Liver (tissue), 9 donors: ENCODE data around the gene BCLAF1. TPM values are rescaled to one million over a fixed set of nuclear protein-coding genes. Genes with fewer than 3 reads are reported as not detected.
"Not testable (repeated sequence)": the region's sequence is repeated elsewhere in the genome, so short reads cannot be mapped to it uniquely, and the experiment has no call there.

Source experiments
- DNase-seq: peaks from one replicate; pipeline ENCODE4 v3.0.0-alpha.2; 2017; ENCODE audit warnings: low spot score
- H3K27ac ChIP-seq, 2 donors: one replicate each; pipeline ENCODE4 v1.7.0; 2013; ENCODE audit warnings: inconsistent platforms in 2 of 2, low read length in 2 of 2, control low read depth in 1 of 2, low read depth in 1 of 2, mild to moderate bottlenecking in 1 of 2
- H3K27me3 ChIP-seq, 4 donors: one replicate each; pipeline versions ENCODE4 v1.6.1 to v1.7.0; 2013; ENCODE audit warnings: low read length in 3 of 4, inconsistent platforms in 1 of 4, mild to moderate bottlenecking in 1 of 4, moderate library complexity in 1 of 4; ENCODE audit not compliant: control insufficient read depth in 4 of 4, insufficient read depth in 4 of 4
- H3K36me3 ChIP-seq, 4 donors: one replicate each; pipeline versions ENCODE4 v1.6.1 to v1.7.0; 2013; ENCODE audit warnings: low read length in 3 of 4, mild to moderate bottlenecking in 3 of 4, low read depth in 1 of 4, moderate library complexity in 1 of 4; ENCODE audit not compliant: control insufficient read depth in 4 of 4, insufficient read depth in 3 of 4
- H3K4me1 ChIP-seq, 4 donors: one replicate each; pipeline versions ENCODE4 v1.6.1 to v1.7.0; 2013; ENCODE audit warnings: low read length in 3 of 4, mild to moderate bottlenecking in 3 of 4, moderate library complexity in 1 of 4; ENCODE audit not compliant: control insufficient read depth in 4 of 4, insufficient read depth in 4 of 4
- H3K4me3 ChIP-seq, 3 donors: one replicate each; pipeline versions ENCODE4 v1.6.1 to v1.7.0; 2013; ENCODE audit warnings: low read length in 3 of 3, control low read depth in 1 of 3, low read depth in 1 of 3, mild to moderate bottlenecking in 1 of 3
- H3K9ac ChIP-seq, 2 donors: one replicate each; pipeline ENCODE4 v1.7.0; 2013; ENCODE audit warnings: low read length in 2 of 2, mild to moderate bottlenecking in 2 of 2, moderate library complexity in 2 of 2, control low read depth in 1 of 2, low read depth in 1 of 2
- H3K9me3 ChIP-seq, 4 donors: one replicate each; pipeline versions ENCODE4 v1.6.1 to v1.7.0; 2013; ENCODE audit warnings: low read length in 3 of 4; ENCODE audit not compliant: control insufficient read depth in 4 of 4
- ATF3 ChIP-seq: IDR thresholded peaks from 2 replicates; pipeline ENCODE4 v1.6.1; 2016; ENCODE audit warnings: antibody characterized with exemption
- CTCF ChIP-seq: fragments of 150-350 bp; IDR thresholded peaks from 2 replicates; pipeline ENCODE4 v1.5.1; 2017; ENCODE audit warnings: improper control_type of control experiment, low read depth, low read length; ENCODE audit not compliant: missing input control
- EGR1 ChIP-seq, 2 donors: IDR thresholded peaks; 2 replicates each; pipeline ENCODE4 v1.6.1; 2016 to 2018; ENCODE audit warnings: antibody characterized with exemption in 2 of 2, low read depth in 2 of 2
- FOXA1 ChIP-seq: IDR thresholded peaks from 2 replicates; pipeline ENCODE4 v1.6.1; 2016; ENCODE audit warnings: antibody characterized with exemption
- FOXA2 ChIP-seq: IDR thresholded peaks from 2 replicates; pipeline ENCODE4 v1.6.1; 2016; ENCODE audit warnings: antibody characterized with exemption
- GABPA ChIP-seq, 2 donors: IDR thresholded peaks in 1 of 2; conservative IDR thresholded peaks in 1 of 2; 2 replicates each; pipeline ENCODE4 v1.6.1; 2016; ENCODE audit warnings: antibody characterized with exemption in 2 of 2, mild to moderate bottlenecking in 1 of 2, moderate library complexity in 1 of 2
- HNF4A ChIP-seq, 2 donors: conservative IDR thresholded peaks; 2 replicates each; pipeline ENCODE4 v1.6.1; 2016; ENCODE audit warnings: antibody characterized with exemption in 2 of 2, mild to moderate bottlenecking in 2 of 2
- HNF4G ChIP-seq: IDR thresholded peaks from 2 replicates; pipeline ENCODE4 v1.6.1; 2016; ENCODE audit warnings: antibody characterized with exemption
- JUND ChIP-seq, 2 donors: IDR thresholded peaks; 2 replicates each; pipeline ENCODE4 v1.6.1; 2016; ENCODE audit warnings: antibody characterized with exemption in 2 of 2
- MAX ChIP-seq: IDR thresholded peaks from 2 replicates; pipeline ENCODE4 v1.6.1; 2016; ENCODE audit warnings: antibody characterized with exemption
- NR2F2 ChIP-seq: IDR thresholded peaks from 2 replicates; pipeline ENCODE4 v1.6.1; 2016; ENCODE audit warnings: antibody characterized with exemption
- RAD21 ChIP-seq, 2 donors: IDR thresholded peaks; 2 replicates each; pipeline ENCODE4 v1.6.1; 2016; ENCODE audit warnings: antibody characterized with exemption in 2 of 2, mild to moderate bottlenecking in 2 of 2
- RXRA ChIP-seq, 2 donors: IDR thresholded peaks; 2 replicates each; pipeline ENCODE4 v1.6.1; 2017 to 2018; ENCODE audit warnings: antibody characterized with exemption in 2 of 2, mild to moderate bottlenecking in 1 of 2
- SP1 ChIP-seq: IDR thresholded peaks from 2 replicates; pipeline ENCODE4 v1.6.1; 2018; ENCODE audit warnings: antibody characterized with exemption, mild to moderate bottlenecking
- YY1 ChIP-seq: IDR thresholded peaks from 2 replicates; pipeline ENCODE4 v1.6.1; 2016; ENCODE audit warnings: antibody characterized with exemption, mild to moderate bottlenecking
- ZBTB33 ChIP-seq: IDR thresholded peaks from 2 replicates; pipeline ENCODE4 v1.6.1; 2016; ENCODE audit warnings: antibody characterized with exemption
- WGBS: extraction: QIAGEN DNeasy Blood & Tissue Kit; methylation state at CpG from one replicate; pipeline ENCODE4 v1.1.7; 2013; 5-methylcytosine and 5-hydroxymethylcytosine counted together
- polyA plus RNA-seq, 2 donors: library from polyadenylated mRNA; stranded (reverse) in 1 of 2; unstranded in 1 of 2; fragments of 200-250 nt in 1 of 2; fragments of >200 nt in 1 of 2; fragmentation: Nextera tagmentation in 1 of 2; extraction: Ambion mirVana in 1 of 2; gene quantifications; one replicate each; pipeline versions ENCODE4 v1.2.1 to v1.2.3, GENCODE V29; 2013 to 2015
- total RNA-seq, 2 donors: library from RNA; depleted of rRNA; stranded (reverse); fragments of >200 nt; gene quantifications; one replicate each; pipeline ENCODE4 v1.2.3, GENCODE V29; 2014
- donor health status: healthy.
- donor health status: healthy.
- donor health status: healthy.
- donor health status: healthy.
- donor health status: healthy.

Gene BCLAF1
- total and polyA plus RNA-seq, 4 donors, result 11.7 to 60.5 (median 38.0) TPM

GRCh38 chr6:136225496-136225895 is 64.2 kb downstream of the BCLAF1 start:
- no peak overlapping the region for H3K9ac ChIP-seq
- no peaks in the 10 kb centered on the region for H3K27me3 ChIP-seq
- no peak for DNase-seq
- H3K4me1 ChIP-seq, result peaks cover 3 to 15% (median 7%) of the 10 kb centered on the region in 4 donors
- TF ChIP-seq JUND (IDR thresholded peaks at IDR 0.05), result no peak
- no peak for TF ChIP-seq MAX
- TF ChIP-seq ATF3, result no peak
- H3K4me3 ChIP-seq, result peak overlapping the region in 1 of 3 donors; percentile 54
- WGBS, result 65% methylated on average over 5 of the region's 5 CpGs
- peak overlapping the region; percentile 1 to 91 for H3K27ac ChIP-seq
- no peaks in the 10 kb centered on the region for H3K9me3 ChIP-seq
- no peaks in the 10 kb centered on the region for H3K36me3 ChIP-seq

- H3K9ac ChIP-seq, H3K9me3 ChIP-seq, H3K4me3 ChIP-seq, DNase-seq, H3K27me3 ChIP-seq, H3K27ac ChIP-seq, H3K36me3 ChIP-seq: not testable (repeated sequence)
- peaks cover 3 to 15% (median 7%) of the 10 kb centered on the region in 4 donors for H3K4me1 ChIP-seq
- WGBS, result 85% methylated on average over 4 of the region's 4 CpGs
Observed at GRCh38 chr6:136224974-136225373, 64.7 kb downstream of the BCLAF1 start.

- TF ChIP-seq HNF4A (conservative IDR thresholded peaks at IDR 0.05) (no peak), FOXA1 (no peak), GABPA (IDR thresholded peaks at IDR 0.05 in 1 of 2, conservative IDR thresholded peaks at IDR 0.05 in 1 of 2) (no peak), ZBTB33 (no peak), NR2F2 (no peak), ATF3 (no peak), MAX (no peak), JUND (IDR thresholded peaks at IDR 0.05) (no peak), RXRA (IDR thresholded peaks at IDR 0.05) (no peak), HNF4G (no peak), FOXA2 (no peak), YY1 (no peak), SP1 (no peak), EGR1 (IDR thresholded peaks at IDR 0.05; ENCODE audit: low read depth in 2 of 2) (no peak), RAD21 (IDR thresholded peaks at IDR 0.05) (no peak), CTCF (no peak)
- Histone ChIP-seq H3K4me3 (no peak overlapping the region), H3K36me3 (no peaks in the 10 kb centered on the region), H3K27ac (no peak overlapping the region), H3K9ac (no peak overlapping the region), H3K4me1 (no peaks in the 10 kb centered on the region), H3K9me3 (no peaks in the 10 kb centered on the region), H3K27me3 (no peaks in the 10 kb centered on the region)
- no peak for DNase-seq
- 85% methylated on average over 10 of the region's 10 CpGs for WGBS
Observed at GRCh38 chr6:136216503-136217401, 72.9 kb downstream of the BCLAF1 start.
